HG03045 (cell line): ENCODE results near the gene DDX24.
A peak's percentile ranks its signal among the peaks of the same experiment; 100 is the strongest.

Source experiments
- ATAC-seq: cut with Tn5 transposase; IDR thresholded peaks from one replicate; pipeline ENCODE4 v1.9.1; 2021; ENCODE audit warnings: mild to moderate bottlenecking, moderate library complexity; ENCODE audit not compliant: unreplicated experiment

Gene DDX24

GRCh38 chr14:94015223-94015622 is 65.8 kb downstream of the DDX24 start:
- ATAC-seq, result no peak

- no peak for ATAC-seq
Measured at GRCh38 chr14:94014382-94014781, 66.6 kb downstream of the DDX24 start.

- ATAC-seq, result no peak
Measured at GRCh38 chr14:94011795-94012194, 69.2 kb downstream of the DDX24 start.

- no peak for ATAC-seq
Measured at GRCh38 chr14:94010625-94011024, 70.4 kb downstream of the DDX24 start.

DNA sequence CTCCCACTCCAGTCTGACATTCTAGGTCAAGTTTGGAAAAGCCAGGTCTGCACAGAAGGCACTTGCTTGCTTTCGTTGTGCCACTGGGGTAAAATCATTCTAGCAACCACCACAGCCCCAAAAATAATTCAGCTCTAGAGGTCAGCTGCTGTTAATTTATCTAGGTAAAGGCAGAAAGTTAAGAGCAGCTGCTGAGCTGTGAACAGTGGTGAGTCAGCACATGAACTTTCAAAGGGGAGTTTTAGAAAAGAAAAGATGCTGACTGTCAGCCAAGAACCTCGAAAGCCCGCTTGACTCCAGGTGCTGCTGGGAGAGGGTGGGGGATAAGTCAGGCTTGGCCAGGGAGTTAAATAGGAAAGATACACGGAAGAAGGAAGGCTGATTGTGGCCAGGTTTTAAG is 71.2 kb downstream of the DDX24 start:
- ATAC-seq, result peak; percentile 56

DNA sequence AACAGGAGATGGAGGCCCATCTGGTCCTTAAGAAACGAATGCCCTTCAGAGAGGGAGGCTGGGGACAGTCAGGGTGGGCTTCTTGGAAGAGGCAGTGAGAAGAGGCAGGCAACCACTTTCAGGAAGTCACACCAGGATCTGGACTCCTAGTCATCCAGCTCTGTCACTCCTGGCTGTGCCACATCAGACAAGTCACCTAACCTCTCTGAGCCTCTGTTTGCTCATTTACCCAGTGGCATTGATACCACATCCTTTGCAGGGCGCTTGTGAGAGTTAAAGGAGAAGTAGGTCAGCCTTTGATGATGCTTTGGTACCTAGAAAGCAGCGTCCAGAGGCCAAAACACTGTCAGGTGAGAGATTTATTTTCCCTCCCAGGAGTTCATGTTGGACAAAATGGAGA is 72.8 kb downstream of the DDX24 start:
- no peak for ATAC-seq

DNA sequence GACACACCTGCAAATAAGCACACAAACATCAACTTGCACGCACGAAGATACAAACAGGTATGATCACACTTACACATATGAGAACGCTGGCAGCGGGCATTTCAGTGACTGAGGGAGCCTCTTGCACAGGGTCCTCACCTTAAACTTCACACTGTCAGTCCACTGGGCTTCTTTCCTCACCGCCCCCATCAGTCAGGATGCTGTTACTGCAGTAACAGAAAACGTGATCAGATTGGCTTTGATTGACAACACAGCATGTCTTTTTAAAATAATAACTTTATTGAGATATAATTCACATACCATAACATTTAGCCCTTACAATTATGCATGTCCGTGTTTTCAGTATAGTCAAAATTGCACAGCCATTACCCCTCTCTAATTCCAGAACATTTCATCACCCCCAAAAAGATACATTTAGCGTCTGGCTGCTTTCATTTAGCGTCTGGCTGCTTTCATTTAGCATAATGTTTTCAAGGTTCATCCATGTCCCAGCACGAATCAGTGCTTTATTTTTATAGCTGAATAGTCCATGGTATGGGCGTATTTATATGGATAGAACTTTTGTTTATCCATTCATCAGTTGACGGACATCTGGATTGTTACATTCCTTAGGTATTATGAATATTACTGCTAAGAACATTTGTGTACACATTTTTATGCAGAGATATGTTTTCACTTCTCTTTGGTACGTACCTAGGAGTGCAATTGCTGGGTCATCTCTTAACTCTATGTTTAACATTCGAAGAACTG is 75.5 kb downstream of the DDX24 start:
- ATAC-seq, result no peak

GRCh38 chr14:94004015-94004414 is 77.0 kb downstream of the DDX24 start:
- ATAC-seq, result no peak

DNA sequence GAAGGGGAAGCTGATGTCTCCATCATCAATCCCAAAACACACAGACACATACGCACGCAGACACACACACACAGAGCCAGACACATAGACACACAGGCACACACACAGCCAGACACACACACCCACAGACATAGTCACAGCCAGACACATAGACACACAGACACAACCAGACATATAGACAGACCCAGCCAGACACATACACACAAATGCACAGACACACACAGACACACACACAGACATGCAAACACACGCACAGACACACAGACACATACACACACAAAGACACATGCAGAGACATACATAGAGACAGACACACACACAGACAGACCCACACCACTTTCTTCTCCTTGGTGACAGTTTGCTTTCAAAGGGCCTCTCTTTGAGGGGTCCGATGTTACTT is 77.6 kb downstream of the DDX24 start:
- ATAC-seq, result no peak

- ATAC-seq, result peak; percentile 56
Measured at GRCh38 chr14:94001501-94002396, 79.3 kb downstream of the DDX24 start.

DNA sequence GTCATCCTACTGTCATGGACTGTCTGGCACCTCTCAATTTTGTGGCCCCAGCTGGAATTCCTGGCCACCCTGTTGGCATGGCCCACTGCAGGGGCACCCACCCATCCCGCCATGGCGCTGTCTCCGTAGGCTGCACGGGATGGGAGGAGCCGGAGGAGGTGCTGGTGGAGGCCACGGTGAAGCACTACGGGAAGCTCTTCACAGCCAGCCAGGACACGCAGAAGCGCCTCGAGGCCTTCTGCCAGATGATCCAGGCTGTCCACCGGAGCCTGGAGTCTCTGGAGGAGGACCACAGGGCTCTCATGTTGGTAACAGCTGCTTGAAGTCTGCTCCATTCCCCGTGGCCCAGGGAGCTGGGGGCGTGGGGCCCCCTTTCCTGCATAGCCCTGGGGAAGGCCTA is 80.0 kb downstream of the DDX24 start:
- no peak for ATAC-seq

DNA sequence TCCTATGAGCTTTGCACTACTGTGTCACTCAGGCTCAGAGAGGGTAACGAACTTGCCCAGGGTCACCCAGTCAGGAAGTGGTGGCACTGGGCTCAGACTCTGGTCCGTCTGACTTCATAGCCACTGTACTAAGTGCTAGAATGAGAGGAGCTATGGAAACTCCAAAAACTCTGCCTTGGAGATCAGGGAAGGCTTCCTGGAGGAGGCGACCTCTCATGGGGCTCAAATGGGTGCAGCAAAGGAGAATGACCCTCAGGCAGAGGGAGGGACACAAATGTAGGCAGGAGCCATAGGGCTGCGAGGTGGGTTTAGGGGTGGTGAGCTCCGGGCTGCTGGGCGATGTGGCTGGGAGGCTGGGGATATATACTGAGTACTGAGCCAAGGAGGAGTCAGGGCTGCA is 80.7 kb downstream of the DDX24 start:
- no peak for ATAC-seq

DNA sequence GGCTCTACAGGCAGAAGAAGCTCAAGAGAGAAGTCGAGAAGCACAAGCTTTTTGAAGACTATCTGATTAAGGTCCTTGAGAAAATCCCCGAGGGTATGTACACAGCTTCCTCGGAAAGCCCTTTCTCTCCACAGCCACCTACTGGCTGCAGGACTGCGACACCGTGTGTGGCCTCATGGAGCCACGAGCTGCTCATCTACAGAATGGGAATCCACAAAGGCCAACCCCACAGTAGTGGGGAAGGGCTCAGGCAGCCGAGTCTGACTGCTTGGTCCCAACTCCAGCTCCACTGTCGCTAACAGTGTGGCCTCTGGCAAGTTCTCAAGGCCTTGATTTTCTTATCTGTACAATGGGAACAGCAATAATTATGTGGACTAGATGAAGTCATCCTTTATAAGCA is 81.4 kb downstream of the DDX24 start:
- ATAC-seq, result no peak

GRCh38 chr14:93998871-93999403 is 82.1 kb downstream of the DDX24 start:
- no peak for ATAC-seq
